HEK293 (cell line): ENCODE data around the gene KATNBL1.

Source experiments
- CTCF ChIP-seq: fragments of 450-650 bp; formaldehyde crosslinking; IDR thresholded peaks from 2 replicates; pipeline ENCODE4 v1.5.1; 2016; ENCODE audit warnings: missing biosample characterization, missing genetic modification characterization
- KLF16 ChIP-seq: fragments of 450-650 bp; formaldehyde crosslinking; IDR thresholded peaks from 2 replicates; pipeline ENCODE4 v1.5.1; 2017; ENCODE audit warnings: missing biosample characterization, missing genetic modification characterization
- YY1 ChIP-seq: fragments of 450-650 bp; formaldehyde crosslinking; IDR thresholded peaks from 2 replicates; pipeline ENCODE4 v1.5.1; 2018; ENCODE audit warnings: missing biosample characterization, missing genetic modification characterization
- ZBTB21 ChIP-seq: fragments of 450-650 bp; formaldehyde crosslinking; IDR thresholded peaks from 2 replicates; pipeline ENCODE4 v1.5.1; 2017; ENCODE audit warnings: missing biosample characterization, missing genetic modification characterization
- ZBTB26 ChIP-seq: fragments of 450-650 bp; formaldehyde crosslinking; optimal IDR thresholded peaks from 2 replicates; pipeline ENCODE3; 2016; ENCODE audit warnings: missing biosample characterization, mild to moderate bottlenecking, missing genetic modification characterization
- ZEB2 ChIP-seq: fragments of 450-650 bp; formaldehyde crosslinking; IDR thresholded peaks from 2 replicates; pipeline ENCODE4 v1.5.1; 2016; ENCODE audit warnings: missing biosample characterization, missing genetic modification characterization
- ZNF274 ChIP-seq, 2 experiments: fragments of 200-500 bp in 1 of 2; fragments of 450-650 bp in 1 of 2; sonication (Bioruptor generic) in 1 of 2; formaldehyde crosslinking in 1 of 2; IDR thresholded peaks; 2 replicates each; pipeline versions ENCODE4 v1.5.1 to v1.6.1; 2014 to 2016; ENCODE audit warnings: borderline replicate concordance in 1 of 2, inconsistent platforms in 1 of 2, low read length in 1 of 2, missing biosample characterization in 1 of 2, missing genetic modification characterization in 1 of 2
- ZNF362 ChIP-seq: fragments of 450-650 bp; formaldehyde crosslinking; IDR thresholded peaks from 2 replicates; pipeline ENCODE4 v1.5.1; 2016; ENCODE audit warnings: missing biosample characterization, missing genetic modification characterization
- ZNF416 ChIP-seq: fragments of 450-650 bp; formaldehyde crosslinking; IDR thresholded peaks from 2 replicates; pipeline ENCODE4 v1.5.1; 2016; ENCODE audit warnings: missing biosample characterization, missing genetic modification characterization

- TF ChIP-seq ZBTB21 (tag by site-specific recombination) (no peak), ZNF274 (IDR thresholded peaks at IDR 0.05; ENCODE audit: low read length) (no peak), ZNF274 (tag by site-specific recombination; IDR thresholded peaks at IDR 0.05; ENCODE audit: borderline replicate concordance) (no peak), CTCF (tag by site-specific recombination) (no peak), KLF16 (tag by site-specific recombination) (no peak), ZNF362 (tag by site-specific recombination) (no peak), ZBTB26 (tag by site-specific recombination) (no peak), ZNF416 (tag by site-specific recombination) (no peak), ZEB2 (tag by site-specific recombination) (no peak), YY1 (tag by site-specific recombination) (no peak)
Observed at GRCh38 chr15:34147371-34148140, 62.3 kb downstream of the KATNBL1 start.
